Activated T-cell treated with anti-CD3 and anti-CD28 coated beads for 24 hours (primary cell): Measurements from ENCODE around the gene CCDC27.

Source experiments
- DNase-seq: peaks from one replicate; pipeline ENCODE4 v3.0.0-alpha.2; 2020; ENCODE audit warnings: low read depth

Gene CCDC27

GRCh38 chr1:3777078-3777547 lies 24.9 kb downstream of the CCDC27 start:
- DNase-seq = no peak

- no peak for DNase-seq
Measured at GRCh38 chr1:3777647-3778589, 25.7 kb downstream of the CCDC27 start.

- DNase-seq = no peak
Measured at GRCh38 chr1:3778590-3779264, 26.5 kb downstream of the CCDC27 start.

GRCh38 chr1:3779265-3779911 lies 27.1 kb downstream of the CCDC27 start:
- DNase-seq = no peak

GRCh38 chr1:3779912-3780416 lies 27.7 kb downstream of the CCDC27 start:
- no peak for DNase-seq

GRCh38 chr1:3780901-3781300 lies 28.7 kb downstream of the CCDC27 start:
- no peak for DNase-seq

- no peak for DNase-seq
Measured at GRCh38 chr1:3783651-3784474, 31.6 kb downstream of the CCDC27 start.

GRCh38 chr1:3785045-3785444 lies 32.8 kb downstream of the CCDC27 start:
- DNase-seq = no peak

GRCh38 chr1:3785456-3786157 lies 33.4 kb downstream of the CCDC27 start:
- no peak for DNase-seq

- DNase-seq = no peak
Measured at GRCh38 chr1:3786468-3787348, 34.5 kb downstream of the CCDC27 start.

- DNase-seq = peak; percentile 31
Measured at GRCh38 chr1:3787349-3787715, 35.1 kb downstream of the CCDC27 start.

- DNase-seq = no peak
Measured at GRCh38 chr1:3787745-3788605, 35.7 kb downstream of the CCDC27 start.

- no peak for DNase-seq
Measured at GRCh38 chr1:3788756-3789420, 36.6 kb downstream of the CCDC27 start.

GRCh38 chr1:3789421-3790300 lies 37.4 kb downstream of the CCDC27 start:
- DNase-seq = no peak

- no peak for DNase-seq
Measured at GRCh38 chr1:3790500-3790923, 38.3 kb downstream of the CCDC27 start.

GRCh38 chr1:3790952-3791351 lies 38.7 kb downstream of the CCDC27 start:
- DNase-seq = no peak

GRCh38 chr1:3795453-3796214 lies 43.4 kb downstream of the CCDC27 start:
- DNase-seq = no peak
